ENCODE measurements around the gene NCOA7. TPM values are rescaled to one million over a fixed set of nuclear protein-coding genes. Genes with fewer than 3 reads are reported as not detected.

NCOA7 gene
- total and polyA plus RNA-seq, 10 of the 15 experiments (the other 5 are each of a cell fraction or from before 2014, with no cell fraction given): 18.9 to 50.3 (median 34.2) TPM

DNA sequence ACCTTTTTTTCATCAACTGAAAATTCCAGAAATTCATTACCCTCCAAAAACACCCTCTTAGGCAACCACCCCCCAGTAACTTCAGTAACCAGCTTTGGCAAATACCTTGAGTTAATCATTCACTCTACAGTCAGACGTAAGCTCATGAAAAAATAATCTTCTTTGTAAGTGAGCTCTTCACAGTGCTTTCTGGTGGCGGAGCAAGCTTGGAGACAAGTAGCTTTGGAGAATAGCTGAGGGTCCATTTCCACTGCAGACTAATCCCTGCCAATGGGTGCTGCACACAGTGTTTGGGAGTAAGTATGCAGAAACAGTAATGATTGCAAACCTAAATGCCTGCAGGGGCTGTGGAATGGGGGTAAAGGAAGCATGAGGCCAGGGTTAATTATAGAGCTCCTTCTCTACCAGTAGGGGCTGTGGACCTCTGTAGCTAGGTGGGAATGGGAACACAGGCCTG, 109.0 kb downstream of the NCOA7 start:
- Histone ChIP-seq H4K20me1 (ENCODE audit: control insufficient read depth, insufficient read depth) (no peaks in the 10 kb centered on the region), H2AFZ (ENCODE audit: control insufficient read depth, low read depth, low read length) (no peak overlapping the region), H3K27me3 (replicated peaks in 1 of 2; ENCODE audit: control insufficient read depth in 2 of 2, insufficient read depth in 2 of 2, low read length in 1 of 2) (no peaks in the 10 kb centered on the region), H3K9ac (ENCODE audit: control insufficient read depth, insufficient read depth, low read length) (no peak overlapping the region), H3K79me2 (ENCODE audit: control insufficient read depth, insufficient read depth, low read length) (no peaks in the 10 kb centered on the region), H3K27ac (ENCODE audit: control insufficient read depth, insufficient read depth) (no peak overlapping the region), H3K4me1 (ENCODE audit: control insufficient read depth, insufficient read depth, low read length) (no peaks in the 10 kb centered on the region), H3K9me3 (replicated peaks; ENCODE audit: control insufficient read depth, insufficient read depth, low read length) (no peaks in the 10 kb centered on the region), H3K4me2 (ENCODE audit: control insufficient read depth, insufficient read depth) (no peak overlapping the region), H3K36me3 (ENCODE audit: control insufficient read depth in 2 of 2, insufficient read depth in 2 of 2, low read length in 1 of 2) (peaks cover 0 to 5% of the 10 kb centered on the region in 2 experiments; a peak in 2 of 4 replicates), H3K4me3 (no peak overlapping the region)
- no TSS peak for BruUV-seq (replicated peaks)
- WGBS (ENCODE audit: insufficient coverage, insufficient replicate concordance, low lambda C conversion rate, missing lambda C conversion rate): 50% methylated on average over 2 of the region's 2 CpGs
- ATAC-seq: peak; percentile 39; the same call in 2 of the 3 replicates
- ChIA-PET POLR2A (interaction anchor here (0.8 to 1.8 kb wide), 3 partner anchors 15 to 109 kb away, joined by 3 to 6 read pairs (median 6); partner anchors contain the start of gene NCOA7), SMC1A (ENCODE audit: uncharacterized antibody, unreplicated experiment) (interaction anchor here (0.6 to 2.2 kb wide), 15 partner anchors 8 to 121 kb away, joined by 3 to 11 read pairs (median 3); no protein-coding TSS in a partner anchor), RAD21 (ENCODE audit: unreplicated experiment) (interaction anchor here (0.8 to 2.6 kb wide), 9 partner anchors 10 to 119 kb away, joined by 3 to 12 read pairs (median 4); partner anchors contain the start of genes HINT3 and NCOA7), CTCF (interaction anchor here (0.7 to 6.0 kb wide), 11 partner anchors 9 to 118 kb away, joined by 3 to 30 read pairs (median 4); partner anchors contain the start of gene HINT3)
- no peak for DNase-seq (ENCODE audit: low read depth, low spot score)
- intact Hi-C loops (cut with micrococcal nuclease; ENCODE audit: unreplicated experiment): no loop called here
- in situ Hi-C loops (cut with MboI): no loop called here
- FAIRE-seq: no peak
- TF ChIP-seq IRF4 (IDR thresholded peaks at IDR 0.05; ENCODE audit: low read depth, low read length): no peak
- TF ChIP-seq NR2F1 (conservative IDR thresholded peaks at IDR 0.05): no peak
- no peak for TF ChIP-seq WRNIP1 (IDR thresholded peaks at IDR 0.05; ENCODE audit: borderline replicate concordance, low read depth, low read length)
- no peak for TF ChIP-seq CBX3 (IDR thresholded peaks at IDR 0.05; ENCODE audit: borderline replicate concordance, low read depth)
- TF ChIP-seq NFYA (IDR thresholded peaks at IDR 0.05; ENCODE audit: borderline replicate concordance, low read depth, low read length): no peak
- TF ChIP-seq ATF2 (IDR thresholded peaks at IDR 0.05; ENCODE audit: low read length): no peak
- no peak for TF ChIP-seq CREM (IDR thresholded peaks at IDR 0.05; ENCODE audit: low read depth)
- TF ChIP-seq ETV6 (conservative IDR thresholded peaks at IDR 0.05 in 1 of 2, IDR thresholded peaks at IDR 0.05 in 1 of 2; ENCODE audit: borderline replicate concordance in 1 of 2, low read depth in 1 of 2): no peak
- no peak for TF ChIP-seq IRF3 (IDR thresholded peaks at IDR 0.05)
- no peak for TF ChIP-seq ZNF622 (IDR thresholded peaks at IDR 0.05)
- TF ChIP-seq GATAD2B (conservative IDR thresholded peaks at IDR 0.05; ENCODE audit: low read depth): no peak
- no peak for TF ChIP-seq PBX3 (IDR thresholded peaks at IDR 0.05; ENCODE audit: insufficient replicate concordance, low read depth, low read length)
- TF ChIP-seq, protein P1, sequence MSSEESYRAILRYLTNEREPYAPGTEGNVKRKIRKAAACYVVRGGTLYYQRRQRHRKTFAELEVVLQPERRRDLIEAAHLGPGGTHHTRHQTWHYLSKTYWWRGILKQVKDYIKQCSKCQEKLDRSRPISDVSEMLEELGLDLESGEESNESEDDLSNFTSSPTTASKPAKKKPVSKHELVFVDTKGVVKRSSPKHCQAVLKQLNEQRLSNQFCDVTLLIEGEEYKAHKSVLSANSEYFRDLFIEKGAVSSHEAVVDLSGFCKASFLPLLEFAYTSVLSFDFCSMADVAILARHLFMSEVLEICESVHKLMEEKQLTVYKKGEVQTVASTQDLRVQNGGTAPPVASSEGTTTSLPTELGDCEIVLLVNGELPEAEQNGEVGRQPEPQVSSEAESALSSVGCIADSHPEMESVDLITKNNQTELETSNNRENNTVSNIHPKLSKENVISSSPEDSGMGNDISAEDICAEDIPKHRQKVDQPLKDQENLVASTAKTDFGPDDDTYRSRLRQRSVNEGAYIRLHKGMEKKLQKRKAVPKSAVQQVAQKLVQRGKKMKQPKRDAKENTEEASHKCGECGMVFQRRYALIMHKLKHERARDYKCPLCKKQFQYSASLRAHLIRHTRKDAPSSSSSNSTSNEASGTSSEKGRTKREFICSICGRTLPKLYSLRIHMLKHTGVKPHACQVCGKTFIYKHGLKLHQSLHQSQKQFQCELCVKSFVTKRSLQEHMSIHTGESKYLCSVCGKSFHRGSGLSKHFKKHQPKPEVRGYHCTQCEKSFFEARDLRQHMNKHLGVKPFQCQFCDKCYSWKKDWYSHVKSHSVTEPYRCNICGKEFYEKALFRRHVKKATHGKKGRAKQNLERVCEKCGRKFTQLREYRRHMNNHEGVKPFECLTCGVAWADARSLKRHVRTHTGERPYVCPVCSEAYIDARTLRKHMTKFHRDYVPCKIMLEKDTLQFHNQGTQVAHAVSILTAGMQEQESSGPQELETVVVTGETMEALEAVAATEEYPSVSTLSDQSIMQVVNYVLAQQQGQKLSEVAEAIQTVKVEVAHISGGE (CRISPR knock-in tag; IDR thresholded peaks at IDR 0.05): no peak
- no peak for TF ChIP-seq SMAD1 (IDR thresholded peaks at IDR 0.05; ENCODE audit: low read depth, partially characterized antibody)
- no peak for TF ChIP-seq BACH1 (IDR thresholded peaks at IDR 0.05; ENCODE audit: borderline replicate concordance)
- TF ChIP-seq POLR2A (IDR thresholded peaks at IDR 0.05; ENCODE audit: low read depth, low read length): no peak
- TF ChIP-seq NRF1 (conservative IDR thresholded peaks at IDR 0.05; ENCODE audit: low read depth, low read length): no peak

Measured in GM12878 (cell line).